HG03108 (cell line): ENCODE results near the gene ATP6V1G1.
"Not testable (repeated sequence)": the region's sequence is repeated elsewhere in the genome, so short reads cannot be mapped to it uniquely, and the experiment has no call there.

Source experiments
- ATAC-seq: cut with Tn5 transposase; IDR thresholded peaks from one replicate; pipeline ENCODE4 v1.9.1; 2021; ENCODE audit warnings: moderate library complexity; ENCODE audit not compliant: unreplicated experiment

Gene ATP6V1G1, protein sequence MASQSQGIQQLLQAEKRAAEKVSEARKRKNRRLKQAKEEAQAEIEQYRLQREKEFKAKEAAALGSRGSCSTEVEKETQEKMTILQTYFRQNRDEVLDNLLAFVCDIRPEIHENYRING

DNA sequence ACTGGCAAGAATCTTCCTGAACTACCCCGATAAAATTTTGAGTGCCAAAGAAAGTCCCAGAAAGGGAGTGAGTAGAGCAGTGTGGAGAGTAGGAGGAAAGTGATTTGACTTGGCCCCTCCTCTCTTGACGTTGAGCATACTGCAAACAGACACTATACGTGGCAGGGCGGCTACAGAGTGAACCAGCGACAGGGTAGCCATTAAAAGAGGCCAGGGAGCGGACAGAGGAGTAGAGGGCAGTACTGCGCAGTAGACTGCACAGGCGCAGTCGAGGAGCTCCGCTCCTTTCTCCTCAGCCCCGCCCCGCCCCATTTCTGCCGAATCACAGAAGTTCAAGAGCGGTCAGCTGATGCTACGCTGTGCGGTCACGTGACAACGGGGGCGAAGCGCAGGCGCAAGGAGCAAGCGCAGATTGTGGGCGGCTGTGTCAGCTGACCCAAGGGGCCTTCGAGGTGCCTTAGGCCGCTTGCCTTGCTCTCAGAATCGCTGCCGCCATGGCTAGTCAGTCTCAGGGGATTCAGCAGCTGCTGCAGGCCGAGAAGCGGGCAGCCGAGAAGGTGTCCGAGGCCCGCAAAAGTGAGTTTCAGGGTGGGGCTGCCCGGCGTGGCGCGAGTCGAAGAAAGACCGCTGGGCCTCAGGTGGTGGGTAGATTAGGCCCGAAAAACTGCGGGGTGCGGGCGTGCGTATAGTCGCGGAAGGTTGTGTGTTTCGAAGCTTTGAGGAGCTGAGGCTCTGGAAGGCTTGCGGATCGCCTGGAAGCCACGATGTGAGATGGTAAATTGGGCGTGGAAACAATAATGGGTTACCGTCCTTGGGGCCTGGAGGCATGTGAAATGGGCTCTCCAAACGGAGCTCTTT lies at the start of gene ATP6V1G1:
ATP6V1G1 (plus strand) TSS at position 425 of the 858 bp plus-strand sequence; CDS start at position 495, 70 bp downstream.
- peak; percentile 91 for ATAC-seq

DNA sequence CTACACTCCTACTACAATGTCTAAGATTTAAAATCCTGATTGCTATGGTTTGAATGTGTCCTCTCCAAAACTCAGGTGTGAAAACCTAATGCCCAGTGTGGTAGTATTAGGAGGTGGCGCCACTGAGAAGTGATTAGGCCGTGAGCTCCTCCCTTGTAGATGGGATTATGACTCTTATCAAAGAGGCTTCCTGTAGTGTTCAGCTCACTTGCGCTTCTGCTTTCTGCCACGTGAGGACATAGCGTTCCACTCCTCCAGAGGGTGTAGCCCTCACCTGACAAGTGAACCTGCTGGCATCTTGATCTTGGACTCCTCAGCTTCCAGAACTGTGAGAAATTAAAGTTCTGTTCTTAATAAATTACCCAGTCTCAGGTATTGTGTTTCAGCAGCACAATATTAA lies 49.3 kb upstream of the ATP6V1G1 start:
- no peak for ATAC-seq

DNA sequence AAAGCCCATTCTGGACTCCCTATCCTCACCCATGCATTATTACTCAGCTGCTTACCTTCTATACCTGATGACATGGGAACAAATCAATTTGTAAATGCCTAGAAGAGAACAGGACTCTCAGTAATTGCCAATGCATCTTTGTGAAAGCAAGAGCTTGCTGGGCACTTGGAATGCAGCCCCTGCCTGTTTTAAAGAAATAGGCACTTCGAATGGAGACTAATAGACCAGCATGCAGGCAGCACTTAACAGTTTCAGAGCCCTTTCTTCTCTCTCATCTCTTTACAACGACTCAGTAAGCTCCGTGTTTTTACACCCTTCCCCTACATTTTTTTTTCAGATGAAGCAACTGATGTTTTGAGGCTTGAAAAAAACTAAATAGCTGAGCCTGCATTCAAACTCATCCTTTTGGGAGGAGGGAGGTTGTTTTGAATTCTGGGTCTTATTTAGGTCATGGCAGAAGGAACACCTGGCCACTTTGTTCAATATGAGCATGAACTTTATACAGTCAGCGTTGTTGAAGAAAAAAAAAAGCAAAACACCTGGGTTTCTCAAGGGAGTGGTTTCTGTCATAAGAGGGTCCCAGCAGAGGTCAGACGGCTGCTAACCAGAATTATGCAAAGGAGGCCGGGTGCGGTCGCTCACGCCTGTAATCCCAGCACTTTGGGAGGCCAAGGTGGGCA lies 47.7 kb upstream of the ATP6V1G1 start:
- no peak for ATAC-seq

DNA sequence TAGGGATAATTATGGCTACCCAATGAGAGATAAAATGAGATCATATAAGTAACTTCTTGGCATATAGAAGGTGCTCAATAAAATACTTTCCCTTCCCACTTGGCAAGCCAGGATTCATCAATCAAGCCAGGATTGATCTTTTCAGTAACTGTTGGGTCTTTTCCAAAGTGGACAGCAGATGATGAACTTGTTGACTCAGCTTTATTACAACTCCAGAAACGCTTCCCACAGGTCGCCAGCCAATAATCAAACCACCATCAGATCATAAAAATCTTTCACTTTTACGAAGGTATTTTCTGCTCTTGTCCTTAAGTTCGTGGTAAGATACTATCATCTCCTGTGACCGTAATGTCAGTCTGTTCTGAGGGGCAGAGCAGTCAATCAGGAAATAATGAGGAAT lies 42.5 kb upstream of the ATP6V1G1 start:
- no peak for ATAC-seq

DNA sequence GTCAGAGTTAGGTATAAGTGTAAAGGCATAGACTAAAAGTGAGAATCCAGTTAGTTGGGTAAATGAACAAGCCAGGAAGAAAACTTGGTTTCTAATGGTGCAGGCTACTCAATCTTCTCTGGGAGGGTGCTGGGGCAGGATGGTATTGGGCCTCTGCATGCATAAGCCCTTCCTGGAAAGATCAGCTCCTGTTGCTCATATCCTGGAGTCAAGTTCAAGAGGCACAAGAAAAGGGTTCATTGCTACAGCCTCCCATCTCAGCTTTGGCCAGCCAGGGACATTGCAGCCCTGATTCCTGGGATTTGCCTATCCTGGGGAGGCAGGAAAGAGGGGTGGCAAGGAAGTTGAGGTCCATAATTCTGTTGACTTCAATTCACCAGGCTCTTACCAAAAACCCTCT lies 40.7 kb upstream of the ATP6V1G1 start:
- no peak for ATAC-seq

DNA sequence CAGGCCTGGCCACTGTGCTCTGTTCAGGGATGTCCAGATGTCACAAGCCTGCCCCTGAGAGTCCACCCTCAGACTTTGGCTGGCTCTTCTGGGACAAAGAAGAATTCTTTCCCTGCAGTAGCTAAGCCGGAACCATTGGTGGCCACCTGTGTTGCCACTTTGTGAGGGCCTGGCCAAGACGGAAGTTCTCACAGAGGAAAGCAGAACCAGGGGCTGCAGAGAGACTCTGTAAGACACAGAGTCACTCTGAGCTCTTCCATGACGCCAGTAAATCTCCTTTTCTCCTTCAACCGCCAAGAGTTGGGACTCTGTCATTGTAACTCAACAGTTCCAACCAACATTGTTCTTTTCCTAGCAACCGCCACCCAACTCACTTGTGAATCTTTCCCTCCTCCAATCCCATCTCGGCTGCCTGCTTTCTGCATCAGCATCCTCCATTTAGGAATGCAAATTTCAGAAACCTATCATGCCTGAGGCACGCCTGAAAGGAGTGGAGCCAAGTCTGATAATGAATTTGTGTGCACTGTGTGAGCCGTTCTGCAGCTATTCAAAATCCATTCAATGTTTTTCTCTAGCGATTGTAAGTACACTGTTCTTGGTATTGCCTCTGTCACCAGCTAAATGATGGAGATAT lies 37.8 kb upstream of the ATP6V1G1 start:
- ATAC-seq: no peak

DNA sequence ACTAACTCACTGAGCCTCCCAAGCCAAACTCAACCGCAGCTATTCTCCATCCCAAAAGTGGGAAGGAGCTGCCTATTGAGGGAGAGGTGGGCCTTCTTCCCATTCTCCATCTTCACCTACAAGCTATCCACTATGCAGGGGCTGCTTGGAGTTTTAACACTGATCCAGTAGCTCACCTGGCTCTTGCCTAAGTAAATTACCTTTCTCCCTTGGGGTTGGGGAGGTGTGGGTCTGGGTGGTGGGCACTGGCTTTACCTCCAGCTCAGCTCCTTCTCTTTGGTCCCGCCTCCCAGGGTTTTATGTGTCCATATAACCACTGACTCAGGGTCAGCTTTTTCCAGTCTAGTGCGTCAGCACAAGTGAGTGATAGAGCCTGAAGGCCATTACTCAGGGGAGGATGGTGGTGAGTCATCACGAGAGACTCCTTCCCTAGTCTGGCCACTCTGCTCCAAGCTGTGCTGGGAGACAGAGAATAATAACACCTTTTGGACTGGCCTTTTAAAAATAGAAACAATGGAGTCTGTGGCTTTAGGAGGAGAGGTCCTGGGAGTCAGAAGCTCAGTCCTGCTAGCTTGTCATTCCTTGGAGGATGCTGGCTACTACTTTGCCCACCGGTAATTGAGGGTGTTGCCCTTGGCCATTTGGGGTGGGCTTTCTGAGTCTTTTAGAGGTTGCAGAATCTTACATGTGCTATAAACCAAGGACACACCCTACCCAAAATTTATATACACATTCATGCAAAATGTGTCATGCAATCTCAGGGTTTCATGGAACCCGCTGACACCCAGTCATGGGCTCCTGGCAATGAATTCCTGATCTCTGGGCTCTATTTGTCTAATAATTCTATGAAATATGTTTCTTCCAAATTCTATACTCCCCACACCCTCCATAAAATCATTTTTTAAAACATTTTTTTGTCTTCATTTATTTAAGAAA lies 35.6 kb upstream of the ATP6V1G1 start:
- ATAC-seq: no peak

DNA sequence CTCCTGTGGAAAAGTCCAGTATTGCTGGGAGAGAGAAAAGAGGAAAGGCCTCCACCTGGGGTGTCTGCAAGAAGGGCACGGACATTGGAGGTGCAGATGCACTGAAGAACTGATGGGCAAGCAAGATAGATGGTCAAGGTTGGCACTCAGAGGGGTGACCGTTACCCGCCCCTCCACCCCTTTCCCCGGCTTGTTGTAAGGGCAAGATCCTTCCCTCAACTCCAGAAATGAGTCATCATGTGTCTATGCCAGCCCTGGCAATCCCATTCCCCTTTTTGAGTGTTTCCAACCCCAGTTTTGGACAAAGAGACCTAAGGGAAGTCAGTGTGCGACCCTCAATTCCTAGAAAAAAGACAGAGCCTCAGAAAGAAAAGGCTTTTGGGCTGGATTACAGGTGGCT lies 34.9 kb upstream of the ATP6V1G1 start:
- no peak for ATAC-seq

DNA sequence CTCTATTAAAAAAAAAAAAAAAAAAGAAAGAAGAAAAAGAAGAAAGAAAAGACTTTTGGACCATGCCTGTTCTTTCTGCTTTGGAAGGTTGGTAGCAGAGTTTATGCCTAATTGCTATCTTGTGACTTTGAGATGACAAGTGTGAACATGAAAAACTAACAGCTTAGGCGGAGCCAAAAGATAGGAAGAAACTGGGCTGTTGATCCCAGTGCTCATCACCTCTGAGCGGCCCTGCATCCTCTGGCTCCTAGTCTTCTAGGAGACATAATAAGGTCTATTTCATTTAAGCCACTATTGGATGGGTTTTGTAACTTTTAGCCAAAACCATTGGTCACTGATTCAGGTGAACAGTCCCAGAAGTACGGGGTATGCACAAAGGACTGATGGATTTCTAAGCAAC lies 34.4 kb upstream of the ATP6V1G1 start:
- no peak for ATAC-seq

DNA sequence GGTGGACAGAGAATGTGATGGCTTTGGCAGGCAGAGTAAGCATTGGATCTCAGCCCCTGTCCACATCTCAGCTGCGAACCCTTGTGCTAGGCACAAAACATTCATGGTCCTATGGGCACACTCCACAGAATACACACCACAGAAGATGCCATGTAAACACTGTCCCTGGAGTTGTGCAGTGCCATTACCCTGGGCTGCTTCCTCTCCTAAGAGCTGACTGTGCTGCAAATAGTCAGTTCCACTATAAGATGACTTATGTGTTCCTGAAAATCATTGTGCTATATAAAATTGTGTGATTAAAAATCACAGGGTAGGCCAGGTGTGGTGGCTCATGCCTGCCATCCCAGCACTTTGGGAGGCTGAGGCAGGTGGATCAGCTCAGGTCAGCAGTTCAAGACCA lies 31.9 kb upstream of the ATP6V1G1 start:
- ATAC-seq: no peak

DNA sequence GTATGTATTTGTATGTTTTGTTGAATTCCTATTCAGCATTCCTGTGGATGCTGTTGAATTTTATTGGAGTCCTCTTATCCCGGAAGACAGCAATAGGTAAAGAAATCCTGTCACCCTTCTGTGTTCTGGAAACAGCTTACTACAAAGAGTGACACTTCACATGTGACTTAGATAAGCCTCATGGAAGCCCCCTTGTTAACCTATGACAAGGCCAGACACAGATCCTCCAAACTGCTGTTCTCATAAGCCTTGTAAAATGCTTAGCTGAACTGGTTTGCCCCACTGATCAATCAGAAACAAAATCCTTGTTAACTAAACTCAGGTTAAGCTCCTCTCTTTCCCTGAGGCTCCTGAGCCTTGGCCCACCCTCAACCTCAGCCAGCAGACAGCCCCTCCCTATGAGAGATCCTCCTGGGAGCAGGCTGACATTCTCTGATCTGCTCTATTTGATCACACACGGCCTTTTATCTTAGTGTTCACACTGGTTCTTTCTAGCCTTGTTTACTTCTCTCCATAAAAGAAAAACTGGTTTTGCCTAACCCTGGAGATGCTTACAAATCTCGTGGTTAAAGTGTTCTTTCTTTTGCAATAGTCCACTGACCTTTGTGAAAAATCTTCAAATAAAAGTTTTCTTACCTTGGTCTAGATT lies 29.4 kb upstream of the ATP6V1G1 start:
- no peak for ATAC-seq

DNA sequence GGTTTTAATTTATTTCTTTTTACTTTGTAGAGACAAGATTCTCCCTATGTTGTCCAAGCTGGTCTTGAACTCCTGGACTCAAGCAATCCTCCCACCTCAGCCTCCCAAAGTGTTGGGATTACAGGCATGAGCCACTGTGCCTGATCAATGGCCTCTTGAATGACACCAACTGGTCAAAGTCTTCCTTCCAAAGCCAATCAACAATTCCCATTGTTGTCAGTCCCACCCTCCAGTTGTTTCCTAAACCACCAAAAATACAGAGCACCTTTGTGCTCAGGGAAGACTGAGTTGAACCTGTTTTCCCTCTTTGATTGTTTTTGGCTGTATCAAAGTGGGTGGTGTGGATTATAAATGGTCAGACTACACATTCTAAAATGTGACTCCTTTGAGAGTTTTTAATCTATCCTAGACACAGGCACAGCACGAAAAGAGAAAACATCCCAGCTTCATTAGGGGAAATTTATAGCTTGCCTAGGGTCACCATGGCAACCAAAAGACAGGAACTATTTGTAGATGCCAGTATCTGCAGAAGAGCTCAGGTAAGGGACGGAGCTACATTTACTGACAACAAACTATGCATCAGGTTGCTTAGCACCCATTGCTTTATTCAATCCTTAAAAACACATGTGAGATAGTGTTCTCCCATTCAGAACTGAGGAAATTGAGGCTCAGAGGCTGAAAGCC lies 27.6 kb upstream of the ATP6V1G1 start:
- no peak for ATAC-seq

DNA sequence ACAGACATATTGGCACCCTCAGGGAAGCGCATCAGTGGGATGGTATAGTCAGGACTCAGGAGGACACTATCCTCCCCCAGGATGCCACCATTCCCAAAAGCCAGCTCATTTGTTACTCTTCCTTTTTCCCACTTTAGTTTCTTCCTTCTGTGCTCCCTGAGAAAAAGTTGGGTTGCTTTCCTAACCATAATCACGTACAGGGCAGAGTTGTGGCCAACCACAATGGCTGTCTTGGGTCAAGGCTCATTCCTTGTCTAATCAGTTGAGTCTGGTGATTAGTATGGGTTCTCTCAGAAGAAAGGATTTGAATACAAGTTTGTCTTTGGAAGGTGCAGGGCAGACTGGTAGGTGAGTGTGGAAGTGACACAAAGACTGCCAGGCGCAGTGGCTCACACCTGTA lies 26.6 kb upstream of the ATP6V1G1 start:
- ATAC-seq: no peak

DNA sequence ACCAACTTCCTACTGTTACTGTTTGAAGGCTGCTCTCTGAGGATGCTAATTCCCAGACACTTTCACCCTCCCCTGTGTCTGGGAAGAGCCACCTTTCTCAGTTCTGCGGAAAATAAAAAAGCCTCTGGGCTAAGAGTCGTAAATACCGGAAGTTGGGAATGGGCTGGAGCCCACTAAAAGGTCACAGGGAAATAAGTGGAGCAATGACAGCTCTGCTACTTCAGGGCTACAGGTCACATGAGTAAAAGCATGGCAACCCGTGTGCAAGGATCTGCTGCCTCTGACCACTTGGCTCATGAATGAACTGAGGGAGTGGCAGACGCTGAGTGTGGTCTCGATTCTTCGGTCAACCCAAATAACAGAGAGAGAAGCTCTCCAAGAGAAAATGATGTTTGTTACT lies 25.8 kb upstream of the ATP6V1G1 start:
- ATAC-seq: no peak

DNA sequence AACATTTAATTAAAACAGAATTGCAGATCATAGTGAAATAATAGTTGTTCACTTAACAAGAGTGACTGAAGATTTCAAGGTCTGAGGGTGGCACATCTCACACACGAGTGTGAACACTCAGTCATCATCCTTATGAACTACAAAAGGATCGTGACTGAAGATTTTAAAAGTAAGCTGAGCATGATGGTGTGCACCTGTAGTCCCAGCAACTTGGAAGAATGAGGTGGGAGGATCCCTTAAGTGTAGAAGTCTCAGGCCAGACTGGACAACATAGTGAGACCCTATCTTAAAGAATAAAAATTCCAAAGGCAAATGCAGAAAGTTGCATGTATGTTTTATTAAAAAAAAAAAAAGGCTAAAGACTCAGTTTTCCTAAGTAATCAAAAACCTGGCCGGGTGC lies 22.4 kb upstream of the ATP6V1G1 start:
- no peak for ATAC-seq

DNA sequence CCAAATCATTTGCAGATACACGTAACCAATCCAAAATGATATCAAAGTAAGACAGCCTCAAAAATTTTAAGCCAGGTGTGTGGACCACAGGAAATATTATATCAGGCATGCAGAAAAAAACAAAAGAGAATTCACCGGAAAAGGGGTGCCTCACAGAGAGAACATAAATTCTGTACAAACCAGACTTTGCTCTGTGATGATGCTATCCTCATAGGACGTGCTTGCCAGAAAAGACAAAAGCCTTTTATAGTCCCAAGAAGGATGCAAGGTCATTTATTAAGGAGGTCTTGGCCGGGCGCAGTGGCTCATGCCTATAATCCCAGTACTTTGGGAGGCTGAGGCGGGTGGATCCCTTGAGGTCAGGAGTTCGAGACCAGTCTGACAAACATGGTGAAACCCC lies 16.8 kb upstream of the ATP6V1G1 start:
- ATAC-seq: no peak

DNA sequence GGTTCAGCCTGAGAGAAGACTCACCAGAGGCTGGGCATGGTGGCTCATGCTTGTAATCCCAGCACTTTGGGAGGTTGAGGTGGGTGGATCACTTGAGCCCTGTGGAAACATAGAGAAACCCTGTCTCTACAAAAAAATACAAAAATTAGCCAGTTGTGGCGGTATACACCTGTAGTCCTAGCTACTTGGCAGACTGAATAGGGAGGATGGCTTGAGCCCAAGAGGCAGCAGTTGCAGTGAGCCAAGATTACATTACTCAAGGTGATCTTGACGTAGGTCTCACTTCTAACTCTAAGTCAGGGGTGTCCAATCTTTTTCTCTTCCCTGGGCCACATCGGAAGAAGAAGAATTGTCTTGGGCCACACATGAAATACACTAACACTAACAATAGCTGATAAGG lies 16.2 kb upstream of the ATP6V1G1 start:
- ATAC-seq: no peak

DNA sequence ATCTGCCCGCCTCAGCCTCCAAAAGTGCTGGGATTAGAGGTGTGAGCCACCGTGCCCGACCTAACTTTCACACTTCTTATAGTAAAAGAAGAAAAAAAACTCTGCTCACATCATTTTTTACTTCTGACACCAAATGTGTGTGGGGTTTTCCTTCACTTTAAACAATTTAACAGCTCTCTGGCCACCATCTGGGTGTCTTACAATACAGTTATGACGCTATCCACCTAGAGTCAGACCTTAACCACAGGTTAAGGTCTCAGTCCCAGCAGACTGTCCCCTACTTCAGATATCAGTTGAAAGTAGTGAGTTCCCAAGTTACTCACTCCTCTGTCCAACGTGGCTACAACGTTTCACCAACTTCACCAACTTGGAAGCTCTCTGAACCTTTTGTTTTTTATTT lies 15.4 kb upstream of the ATP6V1G1 start:
- no peak for ATAC-seq

DNA sequence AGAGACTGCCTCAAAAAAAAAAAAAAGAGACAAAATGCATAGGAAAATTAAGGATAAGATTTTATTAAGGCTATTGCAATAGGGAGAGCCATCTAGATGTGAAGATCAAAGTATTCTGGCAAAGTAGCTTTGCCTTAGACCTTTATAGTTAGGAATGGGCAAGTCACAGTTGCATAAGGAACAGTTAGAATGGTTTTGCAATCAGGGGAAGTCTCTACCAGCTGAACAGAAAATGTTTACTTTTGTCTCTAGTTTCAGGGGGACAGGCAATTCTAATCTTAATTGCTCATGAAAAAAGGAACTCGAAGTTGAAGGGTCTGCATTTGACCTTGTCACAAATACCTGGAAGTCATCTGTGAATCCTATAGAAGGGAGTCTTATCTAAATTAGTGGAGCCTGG lies 13.1 kb upstream of the ATP6V1G1 start:
- ATAC-seq: no peak

DNA sequence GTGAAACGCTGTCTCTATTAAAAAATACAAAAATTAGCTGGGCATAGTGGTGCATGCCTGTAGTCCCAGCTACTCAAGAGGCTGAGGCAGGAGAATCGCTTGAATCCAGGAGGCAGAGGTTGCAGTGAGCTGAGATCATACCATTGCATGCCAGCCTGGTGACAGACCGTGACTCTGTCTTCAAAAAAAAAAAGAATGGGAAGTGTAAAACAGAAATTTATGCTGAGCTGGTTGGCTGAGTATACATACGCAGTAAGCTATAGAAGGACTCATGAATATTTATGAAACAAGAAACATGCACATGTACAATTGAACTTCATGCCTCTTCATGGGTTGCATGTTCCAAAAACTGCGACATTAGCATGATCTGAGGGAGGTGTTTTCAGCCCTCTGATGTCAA lies 10.8 kb upstream of the ATP6V1G1 start:
- not testable (repeated sequence) for ATAC-seq
